ENCODE measurements around the gene OSBPL9. TPM values are rescaled to one million over a fixed set of nuclear protein-coding genes. Genes with fewer than 3 reads are reported as not detected.
A peak's percentile ranks its signal among the peaks of the same experiment; 100 is the strongest.
"Not testable (repeated sequence)": the region's sequence is repeated elsewhere in the genome, so short reads cannot be mapped to it uniquely, and the experiment has no call there.

OSBPL9 gene
- total RNA-seq, 2 donors from 2014 or later = 60.0 to 60.8 TPM

GRCh38 chr1:51639694-51640093 is 22.8 kb downstream of the OSBPL9 start:
- H3K4me3 ChIP-seq = no peak overlapping the region
- no peaks in the 10 kb centered on the region for H3K36me3 ChIP-seq
- no peak overlapping the region for H3K27ac ChIP-seq
- H3K4me1 ChIP-seq = peaks cover 0 to 51% of the 10 kb centered on the region in 2 donors
- no peak for DNase-seq (ENCODE audit: low spot score)
- TF ChIP-seq CTCF (IDR thresholded peaks at IDR 0.05) = no peak
- no peaks in the 10 kb centered on the region for H3K27me3 ChIP-seq
- no peaks in the 10 kb centered on the region for H3K9me3 ChIP-seq

GRCh38 chr1:51641096-51641495 is 24.2 kb downstream of the OSBPL9 start:
- Histone ChIP-seq H3K27ac (peak overlapping the region; percentile 69 to 84), H3K9me3 (no peaks in the 10 kb centered on the region), H3K27me3 (no peaks in the 10 kb centered on the region), H3K36me3 (no peaks in the 10 kb centered on the region), H3K4me3 (no peak overlapping the region), H3K4me1 (peaks cover 0 to 57% of the 10 kb centered on the region in 2 donors)
- no peak for DNase-seq (ENCODE audit: low spot score)
- no peak for TF ChIP-seq CTCF (IDR thresholded peaks at IDR 0.05)

- Histone ChIP-seq H3K4me1 (peaks cover 0 to 49% of the 10 kb centered on the region in 2 donors), H3K36me3 (no peaks in the 10 kb centered on the region), H3K4me3 (no peak overlapping the region), H3K27ac (peak overlapping the region; percentile 69 to 84), H3K27me3 (no peaks in the 10 kb centered on the region), H3K9me3 (no peaks in the 10 kb centered on the region)
- TF ChIP-seq CTCF (IDR thresholded peaks at IDR 0.05) = no peak
- no peak for DNase-seq (ENCODE audit: low spot score)
Measured at GRCh38 chr1:51642739-51643142, 25.8 kb downstream of the OSBPL9 start.

GRCh38 chr1:51643362-51643761 is 26.5 kb downstream of the OSBPL9 start:
- Histone ChIP-seq H3K27ac (peak overlapping the region; percentile 69 to 84), H3K9me3 (no peaks in the 10 kb centered on the region), H3K4me3 (no peak overlapping the region), H3K27me3 (no peaks in the 10 kb centered on the region), H3K36me3 (no peaks in the 10 kb centered on the region), H3K4me1 (peaks cover 0 to 52% of the 10 kb centered on the region in 2 donors)
- TF ChIP-seq CTCF (IDR thresholded peaks at IDR 0.05) = no peak
- no peak for DNase-seq (ENCODE audit: low spot score)

- Histone ChIP-seq H3K27ac (peak overlapping the region; percentile 69 to 84), H3K9me3 (no peaks in the 10 kb centered on the region), H3K27me3 (no peaks in the 10 kb centered on the region), H3K4me1 (peaks cover 0 to 59% of the 10 kb centered on the region in 2 donors), H3K36me3 (no peaks in the 10 kb centered on the region), H3K4me3 (no peak overlapping the region)
- DNase-seq (ENCODE audit: low spot score) = no peak
- TF ChIP-seq CTCF (IDR thresholded peaks at IDR 0.05) = no peak
Measured at GRCh38 chr1:51644020-51644419, 27.1 kb downstream of the OSBPL9 start.

- Histone ChIP-seq H3K27me3 (no peaks in the 10 kb centered on the region), H3K4me3 (no peak overlapping the region), H3K9me3 (no peaks in the 10 kb centered on the region), H3K4me1 (peaks cover 0 to 64% of the 10 kb centered on the region in 2 donors), H3K27ac (peak overlapping the region; percentile 69 to 84), H3K36me3 (no peaks in the 10 kb centered on the region)
- no peak for TF ChIP-seq CTCF (IDR thresholded peaks at IDR 0.05)
- DNase-seq (ENCODE audit: low spot score) = peak; percentile 68
Measured at GRCh38 chr1:51644533-51645197, 27.8 kb downstream of the OSBPL9 start.

- not testable (repeated sequence) for H3K4me3 ChIP-seq; H3K9me3 ChIP-seq; DNase-seq (ENCODE audit: low spot score); H3K27me3 ChIP-seq; H3K36me3 ChIP-seq; H3K27ac ChIP-seq
- peaks cover 5 to 72% of the 10 kb centered on the region in 2 donors for H3K4me1 ChIP-seq
Measured at GRCh38 chr1:51646592-51646991, 29.7 kb downstream of the OSBPL9 start.
